IMR-90 (cell line): ENCODE data around the gene CABP5. TPM values are rescaled to one million over a fixed set of nuclear protein-coding genes. Genes with fewer than 3 reads are reported as not detected.

Source experiments
- ATAC-seq: fragments of 200-7000 bp; cut with Tn5 transposase; 2 replicates; pipeline ENCODE4 v1.9.1; 2020; ENCODE audit warnings: low read depth, mild to moderate bottlenecking, moderate library complexity
- BruUV-seq: library from RNA; stranded (reverse); fragments of 400-500 nt; replicated peaks from 2 replicates; lab custom pipeline; 2021; lab: Mats Ljungman, UMichigan
- CTCF ChIA-PET: fragments of 300-600 bp; formaldehyde crosslinking; extraction: SDS; loops from one replicate; lab custom pipeline; 2021; ENCODE audit warnings: antibody characterized with exemption; lab: Yijun Ruan, JAX
- POLR2A ChIA-PET: fragments of 300-600 bp; sonication (Branson Sonifier 250); formaldehyde crosslinking; loops from one replicate; lab custom pipeline; 2022; ENCODE audit warnings: antibody characterized with exemption; ENCODE audit not compliant: unreplicated experiment; lab: Charles Lee
- DNase-seq: peaks from one replicate; pipeline ENCODE4 v3.0.0; 2013
- H2AFZ ChIP-seq: replicated peaks from 2 replicates; pipeline ENCODE3; 2013; ENCODE audit warnings: low read length, mild to moderate bottlenecking; ENCODE audit not compliant: poor library complexity
- H2AK5ac ChIP-seq: 2 replicates; pipeline ENCODE4 v1.6.1; 2013; ENCODE audit warnings: low read depth, low read length, inconsistent platforms
- H2AK9ac ChIP-seq: replicated peaks from 2 replicates; pipeline ENCODE3; 2013; ENCODE audit warnings: mild to moderate bottlenecking, low read depth, low read length, moderate library complexity; ENCODE audit not compliant: poor library complexity
- H2BK120ac ChIP-seq: 2 replicates; pipeline ENCODE4 v1.6.1; 2013; ENCODE audit warnings: low read depth, low read length, inconsistent platforms
- H2BK15ac ChIP-seq: 3 replicates; pipeline ENCODE4 v1.6.1; 2013; ENCODE audit warnings: low read depth, low read length, inconsistent platforms
- H2BK20ac ChIP-seq: 2 replicates; pipeline ENCODE4 v1.6.1; 2013; ENCODE audit warnings: low read depth, mild to moderate bottlenecking, inconsistent platforms, low read length, moderate library complexity
- H2BK5ac ChIP-seq: 2 replicates; pipeline ENCODE4 v1.6.1; 2013; ENCODE audit warnings: mild to moderate bottlenecking, low read depth, low read length, inconsistent platforms; ENCODE audit not compliant: poor library complexity, severe bottlenecking
- H3K14ac ChIP-seq: replicated peaks from 2 replicates; pipeline ENCODE4 v1.6.1; 2013; ENCODE audit warnings: low read depth, low read length, inconsistent platforms
- H3K18ac ChIP-seq: 2 replicates; pipeline ENCODE4 v1.6.1; 2013; ENCODE audit warnings: low read depth, low read length, control low read depth
- H3K23ac ChIP-seq: 2 replicates; pipeline ENCODE4 v1.6.1; 2013; ENCODE audit warnings: low read depth, low read length, inconsistent platforms
- H3K27ac ChIP-seq: 2 replicates; pipeline ENCODE4 v1.5.1; 2013; ENCODE audit warnings: mild to moderate bottlenecking, control low read depth, low read length; ENCODE audit not compliant: insufficient read depth
- H3K27me3 ChIP-seq: 2 replicates; pipeline ENCODE4 v1.6.1; 2013; ENCODE audit warnings: low read length; ENCODE audit not compliant: control insufficient read depth, insufficient read depth
- H3K36me3 ChIP-seq: 2 replicates; pipeline ENCODE4 v1.6.1; 2013; ENCODE audit warnings: low read length, mixed read lengths; ENCODE audit not compliant: control insufficient read depth, insufficient read depth
- H3K4ac ChIP-seq: 2 replicates; pipeline ENCODE4 v1.6.1; 2013; ENCODE audit warnings: low read depth, low read length, inconsistent platforms
- H3K4me1 ChIP-seq: 2 replicates; pipeline ENCODE4 v1.6.1; 2013; ENCODE audit warnings: low read length, mixed read lengths; ENCODE audit not compliant: control insufficient read depth, insufficient read depth
- H3K4me2 ChIP-seq: 2 replicates; pipeline ENCODE4 v1.6.1; 2013; ENCODE audit warnings: low read depth, mild to moderate bottlenecking, control low read depth, low read length, moderate library complexity
- H3K4me3 ChIP-seq: 2 replicates; pipeline ENCODE4 v1.5.1; 2013; ENCODE audit warnings: low read depth, mild to moderate bottlenecking, control low read depth, low read length, moderate library complexity; ENCODE audit not compliant: insufficient read depth
- H3K56ac ChIP-seq: 2 replicates; pipeline ENCODE4 v1.6.1; 2013; ENCODE audit warnings: low read length, inconsistent platforms; ENCODE audit not compliant: insufficient read depth; ENCODE audit errors: extremely low read depth
- H3K79me1 ChIP-seq, 2 experiments: 2 replicates each; pipeline ENCODE4 v1.6.1; 2013; ENCODE audit warnings: low read length in 2 of 2, inconsistent platforms in 1 of 2, low read depth in 1 of 2
- H3K9ac ChIP-seq: 2 replicates; pipeline ENCODE4 v1.6.1; 2013; ENCODE audit warnings: low read depth, low read length, control low read depth
- H3K9me1 ChIP-seq: 2 replicates; pipeline ENCODE4 v1.6.1; 2013; ENCODE audit warnings: low read length, inconsistent platforms; ENCODE audit not compliant: insufficient read depth
- H3K9me3 ChIP-seq: 2 replicates; pipeline ENCODE4 v1.6.1; 2013; ENCODE audit warnings: low read length; ENCODE audit not compliant: control insufficient read depth, insufficient read depth
- H4K20me1 ChIP-seq: 2 replicates; pipeline ENCODE4 v1.6.1; 2013; ENCODE audit warnings: low read length, inconsistent platforms; ENCODE audit not compliant: insufficient read depth
- H4K5ac ChIP-seq: 2 replicates; pipeline ENCODE4 v1.6.1; 2013; ENCODE audit warnings: mild to moderate bottlenecking, low read depth, low read length, control low read depth
- H4K8ac ChIP-seq, 2 experiments: 2 replicates each; pipeline ENCODE4 v1.6.1; 2013; ENCODE audit warnings: low read depth in 2 of 2, low read length in 2 of 2, control low read depth in 1 of 2, inconsistent platforms in 1 of 2
- H4K91ac ChIP-seq: 2 replicates; pipeline ENCODE4 v1.6.1; 2013; ENCODE audit warnings: low read depth, low read length, inconsistent platforms; ENCODE audit not compliant: insufficient read depth
- BHLHE40 ChIP-seq: fragments of 150-350 bp; IDR thresholded peaks from 2 replicates; pipeline ENCODE4 v1.6.1; 2016; ENCODE audit warnings: mild to moderate bottlenecking, low read depth, low read length
- CEBPB ChIP-seq: IDR thresholded peaks from 2 replicates; pipeline ENCODE4 v1.6.1; 2012; ENCODE audit warnings: low read depth, low read length, improper control_type of control experiment
- CHD1 ChIP-seq: IDR thresholded peaks from 2 replicates; pipeline ENCODE4 v1.6.1; 2012; ENCODE audit warnings: low read depth, low read length, improper control_type of control experiment
- FOS ChIP-seq: fragments of 150-350 bp; IDR thresholded peaks from 2 replicates; pipeline ENCODE4 v1.6.1; 2016; ENCODE audit warnings: low read depth, low read length
- MAFK ChIP-seq: IDR thresholded peaks from 2 replicates; pipeline ENCODE4 v1.6.1; 2012; ENCODE audit warnings: low read depth, low read length, improper control_type of control experiment
- MXI1 ChIP-seq: IDR thresholded peaks from 2 replicates; pipeline ENCODE4 v1.6.1; 2012; ENCODE audit warnings: low read depth, mild to moderate bottlenecking, low read length, moderate library complexity, borderline replicate concordance
- NFE2L2 ChIP-seq: fragments of 150-350 bp; IDR thresholded peaks from 2 replicates; pipeline ENCODE4 v1.6.1; 2016; ENCODE audit warnings: low read depth, mild to moderate bottlenecking, low read length
- SMC3 ChIP-seq: fragments of 150-350 bp; IDR thresholded peaks from 2 replicates; pipeline ENCODE4 v1.6.1; 2016; ENCODE audit warnings: low read depth, mild to moderate bottlenecking, antibody characterized with exemption, low read length, moderate library complexity
- WGBS, 2 experiments: methylation state at CpG; one replicate each; pipeline versions ENCODE4 v1.1.5 to v1.1.7; 2013; ENCODE audit warnings: missing lambda C conversion rate in 2 of 2; ENCODE audit not compliant: insufficient read length in 1 of 2; ENCODE audit errors: extremely low coverage in 2 of 2; 5-methylcytosine and 5-hydroxymethylcytosine counted together
- dilution Hi-C: fragments of 300-500 bp; cut with HindIII; formaldehyde crosslinking; loops from one replicate; pipeline ENCODE4 v1.14.3; 2018; ENCODE audit warnings: low sequenced_read_pairs; ENCODE audit not compliant: unreplicated experiment
- in situ Hi-C: fragments of 300-500 bp; cut with MboI; formaldehyde crosslinking; loops from 3 replicates; pipeline ENCODE4 v1.14.3; 2019; ENCODE audit warnings: low sequenced_read_pairs, inconsistent platforms, mixed read lengths
- intact Hi-C: fragments of 100-400 bp; cut with micrococcal nuclease; formaldehyde crosslinking; loops from 2 replicates; pipeline ENCODE4 v1.10.0; 2022
- polyA plus RNA-seq, 3 experiments: library from polyadenylated mRNA; depleted of rRNA; stranded (reverse); fragments of >200 nt; gene quantifications; 2 replicates each; pipeline ENCODE4 v1.2.3, GENCODE V29; 2012; ENCODE audit warnings: low replicate concordance in 1 of 3
- total RNA-seq: library from RNA; depleted of rRNA; stranded (reverse); fragments of >200 nt; gene quantifications from 2 replicates; pipeline ENCODE4 v1.2.3, GENCODE V29; 2012
- TF ChIP-seq, protein P1 (sequence below): conservative IDR thresholded peaks from 2 replicates; pipeline ENCODE4 v1.5.1; 2012; ENCODE audit warnings: mild to moderate bottlenecking, low read depth, low read length, improper control_type of control experiment

Gene CABP5
- total and polyA plus RNA-seq, 2 of the 4 experiments (the other 2 are of a cell fraction) = not detected

DNA sequence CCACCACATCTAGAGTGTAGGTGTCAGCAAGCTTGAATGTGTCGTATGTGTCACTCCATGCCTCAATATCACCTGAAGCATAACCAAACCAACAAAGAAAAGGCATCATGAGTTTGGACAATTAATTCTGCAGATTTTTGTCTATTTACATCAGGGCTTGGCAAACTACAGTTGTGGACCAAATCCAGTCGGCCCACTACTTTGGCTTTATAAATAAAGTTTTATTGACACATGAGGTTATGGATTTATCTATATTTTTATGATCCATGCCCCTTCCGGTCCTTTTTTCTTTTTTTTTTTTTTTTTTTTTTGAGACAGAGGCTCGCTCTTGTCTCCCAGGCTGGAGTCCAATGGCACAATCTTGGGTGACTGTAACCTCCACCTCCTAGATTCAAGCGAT is 9.2 kb upstream of the CABP5 start:
- H3K9me1 ChIP-seq = no peaks in the 10 kb centered on the region
- H2AK9ac ChIP-seq = no peak overlapping the region
- H4K8ac ChIP-seq = no peak overlapping the region
- no peak overlapping the region for H3K14ac ChIP-seq
- H4K20me1 ChIP-seq = no peaks in the 10 kb centered on the region; the same call in 1 of the 2 replicates
- no peak overlapping the region for H3K4me2 ChIP-seq
- no peaks in the 10 kb centered on the region for H3K36me3 ChIP-seq
- ChIA-PET POLR2A (no interaction called here), CTCF (no interaction called here)
- no peaks in the 10 kb centered on the region; the same call in 1 of the 2 replicates for H3K27me3 ChIP-seq
- no peak overlapping the region for H2BK20ac ChIP-seq
- no peaks in the 10 kb centered on the region for H3K79me1 ChIP-seq
- no peak overlapping the region for H2BK15ac ChIP-seq
- no peak overlapping the region for H3K4me3 ChIP-seq
- in situ Hi-C loops = no loop called here
- H3K4me1 ChIP-seq = no peaks in the 10 kb centered on the region
- no peak overlapping the region for H4K91ac ChIP-seq
- H2BK5ac ChIP-seq = no peak overlapping the region
- H3K4ac ChIP-seq = no peak overlapping the region
- no peak overlapping the region for H2AK5ac ChIP-seq
- no TSS peak for BruUV-seq
- ATAC-seq (no peak), DNase-seq (no peak)
- no peak overlapping the region for H3K27ac ChIP-seq
- TF ChIP-seq CEBPB (no peak), NFE2L2 (no peak), FOS (no peak), CHD1 (no peak), SMC3 (no peak), MXI1 (no peak), BHLHE40 (no peak), MAFK (no peak)
- TF ChIP-seq, protein P1, sequence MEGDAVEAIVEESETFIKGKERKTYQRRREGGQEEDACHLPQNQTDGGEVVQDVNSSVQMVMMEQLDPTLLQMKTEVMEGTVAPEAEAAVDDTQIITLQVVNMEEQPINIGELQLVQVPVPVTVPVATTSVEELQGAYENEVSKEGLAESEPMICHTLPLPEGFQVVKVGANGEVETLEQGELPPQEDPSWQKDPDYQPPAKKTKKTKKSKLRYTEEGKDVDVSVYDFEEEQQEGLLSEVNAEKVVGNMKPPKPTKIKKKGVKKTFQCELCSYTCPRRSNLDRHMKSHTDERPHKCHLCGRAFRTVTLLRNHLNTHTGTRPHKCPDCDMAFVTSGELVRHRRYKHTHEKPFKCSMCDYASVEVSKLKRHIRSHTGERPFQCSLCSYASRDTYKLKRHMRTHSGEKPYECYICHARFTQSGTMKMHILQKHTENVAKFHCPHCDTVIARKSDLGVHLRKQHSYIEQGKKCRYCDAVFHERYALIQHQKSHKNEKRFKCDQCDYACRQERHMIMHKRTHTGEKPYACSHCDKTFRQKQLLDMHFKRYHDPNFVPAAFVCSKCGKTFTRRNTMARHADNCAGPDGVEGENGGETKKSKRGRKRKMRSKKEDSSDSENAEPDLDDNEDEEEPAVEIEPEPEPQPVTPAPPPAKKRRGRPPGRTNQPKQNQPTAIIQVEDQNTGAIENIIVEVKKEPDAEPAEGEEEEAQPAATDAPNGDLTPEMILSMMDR = no peak
- WGBS, 2 experiments = no CpG with 5 or more reads among the region's 5 CpGs
- no peak overlapping the region for H3K23ac ChIP-seq
- H2AFZ ChIP-seq = no peak overlapping the region
- no peak overlapping the region for H4K5ac ChIP-seq
- no peak overlapping the region for H3K9ac ChIP-seq
- H2BK120ac ChIP-seq = no peak overlapping the region
- intact Hi-C loops = no loop called here
- H3K18ac ChIP-seq = no peak overlapping the region
- no peaks in the 10 kb centered on the region for H3K9me3 ChIP-seq
- dilution Hi-C loops = no loop called here
- H3K56ac ChIP-seq = no peak overlapping the region
